Neural cell (in vitro differentiated cells): ENCODE measurements around the gene TNFRSF8. TPM values are rescaled to one million over a fixed set of nuclear protein-coding genes. Genes with fewer than 3 reads are reported as not detected.

Source experiments
- H2AFZ ChIP-seq: fragments of 200-600, 300-800 bp; sonication (generic), shearing (Covaris generic); 2 replicates; pipeline ENCODE4 v1.6.0; 2014; ENCODE audit warnings: low read depth, mild to moderate bottlenecking, antibody characterized with exemption, low read length, moderate library complexity
- H3F3A ChIP-seq: fragments of 200-600 bp; shearing (Covaris generic); 2 replicates; pipeline ENCODE4 v1.6.1; 2016; ENCODE audit warnings: mild to moderate bottlenecking, moderate library complexity, mixed read lengths, antibody characterized with exemption, low read length; ENCODE audit not compliant: insufficient read depth, poor library complexity, severe bottlenecking
- H3K27ac ChIP-seq: fragments of 200-600, 300-800 bp; sonication (generic), shearing (Covaris generic); 2 replicates; pipeline ENCODE4 v1.5.1; 2014; ENCODE audit warnings: mild to moderate bottlenecking, low read length, moderate library complexity
- H3K27me3 ChIP-seq: fragments of 300-800, 200-600 bp; sonication (generic), shearing (Covaris generic); 2 replicates; pipeline ENCODE4 v1.6.0; 2014; ENCODE audit warnings: mild to moderate bottlenecking, low read depth, low read length, moderate library complexity; ENCODE audit not compliant: insufficient read depth
- H3K36me3 ChIP-seq: fragments of 300-800, 200-600 bp; sonication (generic), shearing (Covaris generic); 2 replicates; pipeline ENCODE4 v1.5.1; 2014; ENCODE audit warnings: mild to moderate bottlenecking, antibody characterized with exemption, low read length, moderate library complexity; ENCODE audit not compliant: insufficient read depth
- H3K4me2 ChIP-seq: fragments of 300-800, 200-600 bp; sonication (generic), shearing (Covaris generic); 2 replicates; pipeline ENCODE4 v1.6.0; 2014; ENCODE audit warnings: mild to moderate bottlenecking, low read length
- H3K4me3 ChIP-seq: fragments of 300-800, 200-600 bp; sonication (generic), shearing (Covaris generic); 2 replicates; pipeline ENCODE4 v1.5.1; 2014; ENCODE audit warnings: mild to moderate bottlenecking, low read length, moderate library complexity
- H3K79me2 ChIP-seq: fragments of 200-600 bp; shearing (Covaris generic); replicated peaks from 2 replicates; pipeline ENCODE4 v1.6.0; 2014; ENCODE audit warnings: mild to moderate bottlenecking, low read length, moderate library complexity; ENCODE audit not compliant: insufficient read depth
- H3K9ac ChIP-seq: fragments of 300-800, 200-600 bp; sonication (generic), shearing (Covaris generic); 2 replicates; pipeline ENCODE4 v1.6.1; 2016; ENCODE audit warnings: mild to moderate bottlenecking, low read length, mixed read lengths
- H3K9me2 ChIP-seq: fragments of 200-600 bp; shearing (Covaris generic); 2 replicates; pipeline ENCODE4 v1.6.1; 2016; ENCODE audit warnings: mild to moderate bottlenecking, low read length, mixed read lengths; ENCODE audit not compliant: insufficient read depth
- H3K9me3 ChIP-seq: fragments of 200-600, 300-800 bp; sonication (generic), shearing (Covaris generic); 2 replicates; pipeline ENCODE4 v1.6.1; 2016; ENCODE audit warnings: mild to moderate bottlenecking, mixed run types, low read length, moderate library complexity, mixed read lengths
- H4K20me1 ChIP-seq: fragments of 200-600 bp; shearing (Covaris generic); 2 replicates; pipeline ENCODE4 v1.6.1; 2016; ENCODE audit warnings: mild to moderate bottlenecking, mixed run types; ENCODE audit not compliant: insufficient read depth
- EP300 ChIP-seq: fragments of 450-650 bp; conservative IDR thresholded peaks from 2 replicates; pipeline ENCODE4 v1.6.1; 2014; ENCODE audit warnings: antibody characterized with exemption, mild to moderate bottlenecking, moderate library complexity; ENCODE audit not compliant: poor library complexity, severe bottlenecking
- EZH2 ChIP-seq: fragments of 200-600, 300-800 bp; shearing (Covaris generic), sonication (generic); IDR thresholded peaks from 2 replicates; pipeline ENCODE4 v1.6.1; 2014; ENCODE audit warnings: antibody characterized with exemption, low read length, borderline replicate concordance, mild to moderate bottlenecking; ENCODE audit not compliant: insufficient read depth, poor library complexity, severe bottlenecking
- MXI1 ChIP-seq: fragments of 450-650 bp; conservative IDR thresholded peaks from 2 replicates; pipeline ENCODE4 v1.6.1; 2014; ENCODE audit warnings: antibody characterized with exemption, mild to moderate bottlenecking; ENCODE audit not compliant: poor library complexity, severe bottlenecking
- POLR2AphosphoS5 ChIP-seq: IDR thresholded peaks from 2 replicates; pipeline ENCODE4 v1.6.1; 2012
- RAD21 ChIP-seq: fragments of 450-650 bp; conservative IDR thresholded peaks from 2 replicates; pipeline ENCODE4 v1.6.1; 2014; ENCODE audit warnings: antibody characterized with exemption, mild to moderate bottlenecking, moderate library complexity
- SMC3 ChIP-seq: fragments of 450-650 bp; conservative IDR thresholded peaks from 2 replicates; pipeline ENCODE4 v1.6.1; 2014; ENCODE audit warnings: antibody characterized with exemption, mild to moderate bottlenecking, moderate library complexity; ENCODE audit not compliant: poor library complexity
- TAF1 ChIP-seq: IDR thresholded peaks from 2 replicates; pipeline ENCODE4 v1.6.1; 2012; ENCODE audit warnings: low read depth
- polyA plus RNA-seq: library from polyadenylated mRNA; depleted of rRNA; stranded (reverse); fragments of >200 nt; gene quantifications from 2 replicates; pipeline ENCODE4 v1.2.3, GENCODE V29; 2014
- TF ChIP-seq, protein P1 (sequence below): fragments of 450-650 bp; IDR thresholded peaks from 2 replicates; pipeline ENCODE4 v1.5.1; 2014; ENCODE audit warnings: antibody characterized with exemption, mild to moderate bottlenecking, moderate library complexity; ENCODE audit not compliant: poor library complexity, severe bottlenecking
- TF ChIP-seq, protein P2 (sequence below): IDR thresholded peaks from 2 replicates; pipeline ENCODE4 v1.6.1; 2012; ENCODE audit warnings: borderline replicate concordance

The TNFRSF8 gene
- polyA plus RNA-seq, 1 donor from 2014 or later, result not detected

DNA sequence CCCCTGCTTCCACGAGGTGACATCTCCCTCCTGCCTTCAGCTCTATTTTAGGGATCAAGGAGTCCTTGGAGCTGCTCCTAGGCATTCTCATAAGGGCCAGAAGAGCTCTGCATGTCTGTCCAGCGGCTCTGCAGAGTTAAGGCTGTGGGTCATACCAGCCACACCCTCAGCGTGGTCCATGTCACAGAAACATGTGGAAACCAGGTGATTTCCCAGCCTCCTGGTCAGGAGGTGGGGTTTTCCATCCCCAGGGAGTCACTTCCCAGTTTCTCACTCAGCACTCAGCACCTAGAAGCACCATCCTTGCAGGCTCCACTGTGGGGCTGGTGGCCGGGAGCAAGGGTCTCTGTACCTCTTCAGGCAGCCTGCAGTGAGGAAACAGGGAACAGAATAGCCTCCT, 102.2 kb downstream of the TNFRSF8 start:
- no peak overlapping the region for H3K9ac ChIP-seq
- no peaks in the 10 kb centered on the region for H3K79me2 ChIP-seq
- no peak for TF ChIP-seq TAF1
- no peak for TF ChIP-seq MXI1
- TF ChIP-seq, protein P1, sequence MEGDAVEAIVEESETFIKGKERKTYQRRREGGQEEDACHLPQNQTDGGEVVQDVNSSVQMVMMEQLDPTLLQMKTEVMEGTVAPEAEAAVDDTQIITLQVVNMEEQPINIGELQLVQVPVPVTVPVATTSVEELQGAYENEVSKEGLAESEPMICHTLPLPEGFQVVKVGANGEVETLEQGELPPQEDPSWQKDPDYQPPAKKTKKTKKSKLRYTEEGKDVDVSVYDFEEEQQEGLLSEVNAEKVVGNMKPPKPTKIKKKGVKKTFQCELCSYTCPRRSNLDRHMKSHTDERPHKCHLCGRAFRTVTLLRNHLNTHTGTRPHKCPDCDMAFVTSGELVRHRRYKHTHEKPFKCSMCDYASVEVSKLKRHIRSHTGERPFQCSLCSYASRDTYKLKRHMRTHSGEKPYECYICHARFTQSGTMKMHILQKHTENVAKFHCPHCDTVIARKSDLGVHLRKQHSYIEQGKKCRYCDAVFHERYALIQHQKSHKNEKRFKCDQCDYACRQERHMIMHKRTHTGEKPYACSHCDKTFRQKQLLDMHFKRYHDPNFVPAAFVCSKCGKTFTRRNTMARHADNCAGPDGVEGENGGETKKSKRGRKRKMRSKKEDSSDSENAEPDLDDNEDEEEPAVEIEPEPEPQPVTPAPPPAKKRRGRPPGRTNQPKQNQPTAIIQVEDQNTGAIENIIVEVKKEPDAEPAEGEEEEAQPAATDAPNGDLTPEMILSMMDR, result no peak
- no peak for TF ChIP-seq POLR2AphosphoS5
- TF ChIP-seq, protein P2, sequence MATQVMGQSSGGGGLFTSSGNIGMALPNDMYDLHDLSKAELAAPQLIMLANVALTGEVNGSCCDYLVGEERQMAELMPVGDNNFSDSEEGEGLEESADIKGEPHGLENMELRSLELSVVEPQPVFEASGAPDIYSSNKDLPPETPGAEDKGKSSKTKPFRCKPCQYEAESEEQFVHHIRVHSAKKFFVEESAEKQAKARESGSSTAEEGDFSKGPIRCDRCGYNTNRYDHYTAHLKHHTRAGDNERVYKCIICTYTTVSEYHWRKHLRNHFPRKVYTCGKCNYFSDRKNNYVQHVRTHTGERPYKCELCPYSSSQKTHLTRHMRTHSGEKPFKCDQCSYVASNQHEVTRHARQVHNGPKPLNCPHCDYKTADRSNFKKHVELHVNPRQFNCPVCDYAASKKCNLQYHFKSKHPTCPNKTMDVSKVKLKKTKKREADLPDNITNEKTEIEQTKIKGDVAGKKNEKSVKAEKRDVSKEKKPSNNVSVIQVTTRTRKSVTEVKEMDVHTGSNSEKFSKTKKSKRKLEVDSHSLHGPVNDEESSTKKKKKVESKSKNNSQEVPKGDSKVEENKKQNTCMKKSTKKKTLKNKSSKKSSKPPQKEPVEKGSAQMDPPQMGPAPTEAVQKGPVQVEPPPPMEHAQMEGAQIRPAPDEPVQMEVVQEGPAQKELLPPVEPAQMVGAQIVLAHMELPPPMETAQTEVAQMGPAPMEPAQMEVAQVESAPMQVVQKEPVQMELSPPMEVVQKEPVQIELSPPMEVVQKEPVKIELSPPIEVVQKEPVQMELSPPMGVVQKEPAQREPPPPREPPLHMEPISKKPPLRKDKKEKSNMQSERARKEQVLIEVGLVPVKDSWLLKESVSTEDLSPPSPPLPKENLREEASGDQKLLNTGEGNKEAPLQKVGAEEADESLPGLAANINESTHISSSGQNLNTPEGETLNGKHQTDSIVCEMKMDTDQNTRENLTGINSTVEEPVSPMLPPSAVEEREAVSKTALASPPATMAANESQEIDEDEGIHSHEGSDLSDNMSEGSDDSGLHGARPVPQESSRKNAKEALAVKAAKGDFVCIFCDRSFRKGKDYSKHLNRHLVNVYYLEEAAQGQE, result no peak
- TF ChIP-seq EP300, result no peak
- TF ChIP-seq RAD21, result no peak
- no peak for TF ChIP-seq SMC3
- no peak for TF ChIP-seq EZH2
- no peaks in the 10 kb centered on the region for H4K20me1 ChIP-seq
- no peak overlapping the region for H3K27ac ChIP-seq
- peaks cover 12% of the 10 kb centered on the region for H3K27me3 ChIP-seq
- no peaks in the 10 kb centered on the region for H3F3A ChIP-seq
- no peak overlapping the region for H3K4me3 ChIP-seq
- H2AFZ ChIP-seq, result no peak overlapping the region
- H3K9me3 ChIP-seq, result no peaks in the 10 kb centered on the region
- H3K4me2 ChIP-seq, result no peak overlapping the region
- no peaks in the 10 kb centered on the region for H3K36me3 ChIP-seq
- no peaks in the 10 kb centered on the region for H3K9me2 ChIP-seq

DNA sequence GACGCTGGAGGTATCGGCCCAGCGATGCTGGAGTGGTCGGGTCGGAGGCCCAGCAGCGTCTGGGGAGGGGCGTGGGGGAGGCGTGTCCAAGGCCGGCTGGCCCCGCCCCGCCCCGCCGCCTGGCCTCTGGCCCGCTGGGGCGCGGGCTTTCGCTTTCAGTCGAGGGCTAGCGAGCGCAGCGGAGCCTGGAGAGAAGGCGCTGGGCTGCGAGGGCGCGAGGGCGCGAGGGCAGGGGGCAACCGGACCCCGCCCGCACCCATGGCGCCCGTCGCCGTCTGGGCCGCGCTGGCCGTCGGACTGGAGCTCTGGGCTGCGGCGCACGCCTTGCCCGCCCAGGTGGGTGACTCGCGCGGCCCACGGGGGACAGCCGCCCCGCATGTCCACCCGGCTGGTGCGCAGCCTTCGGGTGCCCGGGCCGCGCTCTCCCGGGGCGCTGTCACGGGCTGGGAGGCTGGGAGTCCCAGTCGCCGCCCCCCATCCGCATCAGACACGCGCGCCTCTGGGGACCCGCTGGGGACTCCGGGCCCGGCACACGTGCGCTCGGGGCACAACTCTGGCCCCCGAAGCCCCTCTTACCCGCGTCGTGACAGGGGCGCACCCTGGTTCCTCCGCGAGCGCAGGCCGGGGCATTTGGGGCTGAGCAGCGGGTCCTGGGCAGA, 103.9 kb downstream of the TNFRSF8 start, which contains the start of gene TNFRSF1B:
Gene TNFRSF1B, plus strand, starts transcription at position 158 of the 659 bp plus-strand sequence. Its CDS starts 101 bp downstream, at position 259.
- H3K79me2 ChIP-seq, result no peaks in the 10 kb centered on the region
- H3K27me3 ChIP-seq, result peaks cover 12% of the 10 kb centered on the region
- H3K9ac ChIP-seq, result no peak within 1 kb of the TSS
- H3K9me3 ChIP-seq, result no peaks in the 10 kb centered on the region
- no peak within 1 kb of the TSS for H3K4me3 ChIP-seq
- H3K36me3 ChIP-seq, result no peaks in the 10 kb centered on the region
- no peak within 1 kb of the TSS for H2AFZ ChIP-seq
- no peak within 1 kb of the TSS for H3K27ac ChIP-seq
- H3K9me2 ChIP-seq, result no peaks in the 10 kb centered on the region
- no peaks in the 10 kb centered on the region for H4K20me1 ChIP-seq
- TF ChIP-seq EP300 (no peak), POLR2AphosphoS5 (no peak), RAD21 (no peak), SMC3 (no peak), EZH2 (no peak), TAF1 (no peak), MXI1 (no peak)
- TF ChIP-seq, protein P1, result no peak
- TF ChIP-seq, protein P2, result no peak
- no peaks in the 10 kb centered on the region for H3F3A ChIP-seq
- H3K4me2 ChIP-seq, result no peak within 1 kb of the TSS
